HepG2 (cell line): Measurements from ENCODE around the gene EGR1. TPM values are rescaled to one million over a fixed set of nuclear protein-coding genes. Genes with fewer than 3 reads are reported as not detected.

ENCODE experiments used
- ATF6 ChIP-seq: sonication (generic); formaldehyde crosslinking; conservative IDR thresholded peaks from 2 replicates; pipeline ENCODE4 v1.4.0; 2020; ENCODE audit warnings: missing genetic modification reagents
- EEA1 ChIP-seq: sonication (generic); formaldehyde crosslinking; IDR thresholded peaks from 2 replicates; pipeline ENCODE4 v1.5.1; 2020; ENCODE audit warnings: mild to moderate bottlenecking, missing genetic modification reagents, borderline replicate concordance
- FUBP1 ChIP-seq: sonication (generic); formaldehyde crosslinking; IDR thresholded peaks from 2 replicates; pipeline ENCODE4 v1.5.1; 2020; ENCODE audit warnings: missing genetic modification reagents, mild to moderate bottlenecking, borderline replicate concordance
- GTF3A ChIP-seq: sonication (generic); formaldehyde crosslinking; conservative IDR thresholded peaks from 2 replicates; pipeline ENCODE4 v1.4.0; 2020; ENCODE audit warnings: mild to moderate bottlenecking, missing genetic modification reagents
- PITX1 ChIP-seq: sonication (generic); formaldehyde crosslinking; IDR thresholded peaks from 2 replicates; pipeline ENCODE4 v1.5.1; 2020; ENCODE audit warnings: mild to moderate bottlenecking, missing genetic modification reagents
- SIN3A ChIP-seq: IDR thresholded peaks from 2 replicates; pipeline ENCODE4 v1.6.1; 2011; ENCODE audit warnings: low read depth, mild to moderate bottlenecking, control low read depth, low read length, borderline replicate concordance
- SRY ChIP-seq: sonication (generic); formaldehyde crosslinking; IDR thresholded peaks from 2 replicates; pipeline ENCODE4 v1.8.0; 2022; ENCODE audit warnings: mild to moderate bottlenecking, missing genetic modification reagents
- ZBTB26 ChIP-seq: IDR thresholded peaks from 2 replicates; pipeline ENCODE4 v1.6.1; 2016; ENCODE audit warnings: missing compliant biosample characterization, missing genetic modification reagents, borderline replicate concordance
- ZBTB40 ChIP-seq, 2 experiments: fragments of 450-650 bp in 1 of 2; sonication (generic) in 1 of 2; formaldehyde crosslinking in 1 of 2; IDR thresholded peaks; 2 replicates each; pipeline versions ENCODE4 v1.6.1 to v1.8.0; 2016 to 2022; ENCODE audit warnings: antibody characterized with exemption in 1 of 2, mild to moderate bottlenecking in 1 of 2, missing genetic modification reagents in 1 of 2
- ZNF446 ChIP-seq: sonication (generic); formaldehyde crosslinking; IDR thresholded peaks from 2 replicates; pipeline ENCODE4 v1.5.0; 2020; ENCODE audit warnings: mild to moderate bottlenecking, missing genetic modification reagents
- ZNF503 ChIP-seq: sonication (generic); formaldehyde crosslinking; IDR thresholded peaks from 2 replicates; pipeline ENCODE4 v1.4.0; 2020; ENCODE audit warnings: missing genetic modification reagents
- polyA plus RNA-seq, 8 experiments: library from polyadenylated mRNA; depleted of rRNA in 3 of 8; stranded (reverse) in 7 of 8; unstranded in 1 of 8; fragments of >200 nt; fragmentation: Illumina TruSeq in 4 of 8; extraction: Trizol in 4 of 8; gene quantifications; 2 replicates each; pipeline versions ENCODE4 v1.2.1 to v1.2.3, GENCODE V29; 2011 to 2016; ENCODE audit warnings: low read depth in 4 of 8, missing spikeins in 1 of 8, mixed read lengths in 1 of 8; ENCODE audit not compliant: insufficient read depth in 1 of 8
- total RNA-seq, 5 experiments: library from RNA; depleted of rRNA; stranded (reverse); fragments of >200 nt; fragmentation: Illumina TruSeq; extraction: Trizol; gene quantifications; 2 replicates each; pipeline ENCODE4 v1.2.3, GENCODE V29; 2016; ENCODE audit warnings: low read depth in 1 of 5

EGR1 gene
- total and polyA plus RNA-seq, 2 of the 13 experiments (the other 11 are each of a cell fraction or from before 2014, with no cell fraction given), result 4.1 to 4.5 TPM

GRCh38 chr5:138492560-138493045, 27.3 kb downstream of the EGR1 start (continued):
- TF ChIP-seq ZBTB40 (IDR thresholded peaks at IDR 0.05), result no peak
- TF ChIP-seq ZBTB40 (CRISPR knock-in tag; IDR thresholded peaks at IDR 0.05), result no peak
- no peak for TF ChIP-seq GTF3A (CRISPR knock-in tag)
- no peak for TF ChIP-seq EEA1 (CRISPR knock-in tag)
- TF ChIP-seq SRY (CRISPR knock-in tag), result no peak; the same call in 1 of the 2 replicates
- no peak for TF ChIP-seq ATF6 (CRISPR knock-in tag)
- TF ChIP-seq ZNF503, result no peak
- no peak for TF ChIP-seq ZNF446
- no peak for TF ChIP-seq SIN3A
- TF ChIP-seq ZBTB26 (CRISPR knock-in tag), result no peak
- TF ChIP-seq PITX1 (CRISPR knock-in tag), result no peak
- TF ChIP-seq FUBP1 (CRISPR knock-in tag), result no peak
